HG03442 (cell line): ENCODE measurements around the gene CBFA2T2.
A peak's percentile ranks its signal among the peaks of the same experiment; 100 is the strongest.

Experiments used
- ATAC-seq: cut with Tn5 transposase; IDR thresholded peaks from one replicate; pipeline ENCODE4 v1.9.1; 2021; ENCODE audit warnings: mild to moderate bottlenecking, moderate library complexity; ENCODE audit not compliant: unreplicated experiment

Gene CBFA2T2

DNA sequence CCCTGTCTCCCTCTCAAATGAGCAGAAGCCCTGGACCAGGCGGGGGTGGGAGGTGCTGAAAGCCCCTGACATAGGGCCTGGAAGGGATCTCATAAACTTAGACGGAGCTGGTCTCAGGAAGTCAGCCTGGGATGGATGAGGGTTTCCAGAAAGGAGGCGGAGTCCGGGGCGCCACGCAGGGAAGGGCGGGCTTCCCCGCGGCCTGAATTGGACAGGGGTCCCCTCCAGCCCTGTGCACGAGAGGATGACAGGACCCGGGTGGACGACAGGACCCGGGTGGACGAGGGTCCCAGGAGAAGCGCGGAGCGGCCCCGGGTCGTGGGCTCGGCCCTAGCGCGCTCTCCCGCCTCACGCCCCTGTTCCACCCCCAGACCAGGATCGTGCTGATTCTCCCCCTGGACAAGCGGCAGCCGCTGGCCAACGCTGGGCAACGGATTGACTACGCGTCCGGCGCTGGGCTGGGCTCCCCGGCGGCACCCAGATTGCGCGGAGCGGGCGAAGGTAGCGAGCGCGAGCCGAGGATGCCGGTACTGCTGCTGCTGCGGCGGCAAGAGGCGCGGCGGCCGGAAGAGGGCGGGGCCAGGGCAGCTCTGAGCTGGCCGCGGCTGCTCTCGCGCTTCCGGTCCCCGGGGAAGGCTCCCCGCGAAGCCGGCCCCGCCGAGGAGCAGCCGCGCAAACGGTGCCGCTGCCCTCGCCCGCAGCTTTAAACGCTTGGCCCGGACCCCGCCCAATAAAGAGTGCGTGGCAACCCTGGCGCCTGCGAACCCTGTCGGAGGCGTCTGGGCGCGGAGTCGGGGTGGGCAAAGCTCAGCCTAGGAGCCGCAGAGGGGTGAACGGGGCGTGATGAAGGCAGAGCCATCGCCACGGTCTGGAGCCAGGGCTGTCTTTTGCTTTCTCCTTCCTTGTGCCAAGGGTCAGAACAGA, 173.5 kb downstream of the CBFA2T2 start:
- ATAC-seq, result peak; percentile 31

DNA sequence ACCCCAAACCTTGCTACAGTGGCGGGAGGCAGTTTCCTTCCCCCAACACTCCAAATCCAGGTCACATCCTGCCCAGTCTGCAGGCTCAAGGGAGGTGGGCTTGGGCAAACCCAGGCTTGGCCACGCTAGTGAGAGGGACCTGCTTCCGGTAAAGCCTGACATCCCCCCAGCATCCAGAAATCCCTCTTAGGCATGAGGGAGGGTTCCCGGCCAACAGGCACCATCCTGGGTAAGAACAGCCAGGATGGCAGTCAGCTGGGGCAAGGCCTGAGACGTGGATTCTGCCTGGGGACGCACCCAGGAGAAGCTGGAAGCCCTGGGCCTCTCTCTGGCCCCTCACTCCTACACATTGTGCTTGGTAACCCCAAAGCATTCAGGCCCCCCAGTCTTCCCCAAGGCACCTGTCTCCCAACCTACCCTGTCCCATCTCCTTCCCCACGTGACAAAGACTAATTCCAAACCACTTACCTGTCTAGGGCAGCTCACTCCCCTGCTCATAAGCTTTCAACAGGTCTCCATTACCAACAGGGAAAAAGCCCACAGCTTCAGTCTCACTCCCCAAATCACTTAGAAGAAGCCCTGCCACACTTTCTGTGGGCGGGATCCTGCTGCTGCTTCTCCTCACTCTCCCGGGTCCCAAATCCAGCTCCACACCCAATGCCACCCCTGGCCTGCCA, 174.3 kb downstream of the CBFA2T2 start:
- ATAC-seq, result no peak

- no peak for ATAC-seq
Measured at GRCh38 chr20:33664762-33665144, 174.9 kb downstream of the CBFA2T2 start.

DNA sequence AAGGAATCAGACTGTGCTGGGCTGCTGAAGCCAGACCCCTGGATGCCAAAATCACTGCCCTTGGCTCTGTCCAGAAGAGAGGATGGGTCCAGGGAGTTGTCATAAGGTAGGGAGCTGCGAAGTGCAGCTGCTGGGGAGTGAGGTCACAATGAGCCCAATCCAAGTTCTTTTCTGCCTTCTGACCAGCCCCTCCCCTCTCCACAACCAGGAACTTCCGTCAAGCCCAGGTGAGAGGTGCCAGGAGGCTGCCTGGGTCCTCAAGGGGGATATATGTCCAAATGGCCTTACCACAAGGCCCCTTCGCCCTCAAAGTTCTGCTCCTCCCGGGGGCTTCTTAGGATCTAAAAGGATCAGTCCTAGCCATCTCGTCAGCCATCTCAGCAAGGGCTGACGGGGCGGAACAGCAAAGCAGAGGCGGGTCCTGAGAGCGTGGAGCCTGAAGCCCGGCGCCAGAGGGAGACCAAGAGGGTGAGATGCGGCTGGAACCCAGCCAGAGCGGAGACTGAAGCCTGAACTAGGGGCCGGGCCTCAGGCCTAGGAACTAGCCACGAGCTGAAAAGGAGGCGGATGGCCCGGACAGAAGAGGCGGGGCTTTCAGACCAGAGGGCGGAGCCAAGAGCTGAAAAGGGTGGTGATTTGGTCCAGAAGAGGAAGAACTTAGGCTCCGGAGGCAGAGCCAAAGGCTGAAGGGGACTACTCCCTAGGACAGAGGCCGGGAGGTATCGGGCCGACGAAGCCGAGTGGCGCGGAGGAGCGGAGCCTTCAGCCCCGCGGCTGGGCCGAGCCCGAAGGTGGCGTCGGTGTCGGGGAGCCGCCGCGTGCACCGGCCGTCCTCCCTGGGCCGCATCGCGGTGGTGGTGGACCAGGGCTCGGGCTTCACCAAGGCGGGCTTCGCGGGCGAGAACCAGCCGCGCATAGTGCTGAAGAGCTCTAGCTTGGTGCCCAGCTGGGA, 176.7 kb downstream of the CBFA2T2 start, which contains the start of gene ACTL10:
ACTL10 (plus strand) TSS at position 651 of the 952 bp plus-strand sequence. CDS start 555 bp downstream, outside the sequence.
- peak; percentile 61 for ATAC-seq

DNA sequence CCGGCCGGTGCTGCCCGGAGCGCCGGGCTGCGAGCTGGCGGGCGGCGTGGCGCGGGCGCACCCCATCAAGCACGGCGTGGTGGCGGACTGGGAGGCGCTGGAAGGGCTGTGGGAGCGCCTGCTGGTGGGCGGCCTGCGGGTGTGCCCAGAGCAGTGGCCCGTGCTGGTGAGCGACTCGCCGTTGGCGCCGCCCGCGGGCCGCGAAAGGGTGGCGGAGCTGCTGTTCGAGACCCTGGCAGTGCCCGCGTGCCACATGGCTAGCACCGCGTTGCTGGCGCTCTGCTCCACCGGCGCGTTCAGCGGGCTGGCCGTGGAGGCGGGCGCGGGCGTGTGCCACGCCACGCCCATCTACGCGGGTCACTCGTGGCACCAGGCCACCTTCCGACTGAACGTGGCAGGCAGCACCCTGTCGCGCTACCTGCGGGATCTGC, 177.4 kb downstream of the CBFA2T2 start:
- ATAC-seq, result peak; percentile 15

- peak; percentile 32 for ATAC-seq
Measured at GRCh38 chr20:33667676-33668465, 178.0 kb downstream of the CBFA2T2 start.

DNA sequence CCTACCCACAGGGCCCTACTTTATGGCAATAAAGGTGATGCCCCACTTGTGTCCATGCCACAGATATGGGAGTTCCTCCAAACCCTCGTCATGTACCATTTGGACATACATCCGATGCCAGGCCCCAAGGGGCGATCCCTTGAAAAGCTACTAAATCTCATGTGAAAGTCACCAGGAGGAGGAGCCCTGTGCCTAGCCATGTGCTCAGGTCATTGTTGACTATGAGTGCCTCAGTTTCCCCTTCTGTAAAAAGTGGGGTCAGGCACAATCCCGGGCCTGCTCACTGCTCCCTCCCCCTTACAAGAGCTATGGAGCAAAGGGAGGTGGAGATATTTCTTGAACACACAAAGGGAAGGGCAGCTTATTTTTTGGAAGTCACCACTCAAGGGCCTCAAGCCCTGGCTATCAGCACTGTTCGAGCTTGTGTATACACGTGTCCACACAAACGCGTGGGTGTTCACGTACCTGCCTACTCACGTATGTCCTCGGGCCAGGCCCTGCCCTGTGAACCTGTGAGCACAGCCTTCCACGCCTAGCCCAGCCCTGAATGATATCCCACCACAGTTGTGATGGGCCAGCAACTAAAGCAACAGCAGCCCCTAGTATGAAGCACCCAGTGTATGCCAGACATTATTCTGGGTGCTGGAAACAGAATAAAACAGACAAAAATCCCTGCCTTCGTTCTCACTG, 178.7 kb downstream of the CBFA2T2 start:
- ATAC-seq, result no peak

GRCh38 chr20:33669224-33669623, 179.3 kb downstream of the CBFA2T2 start:
- ATAC-seq, result no peak

DNA sequence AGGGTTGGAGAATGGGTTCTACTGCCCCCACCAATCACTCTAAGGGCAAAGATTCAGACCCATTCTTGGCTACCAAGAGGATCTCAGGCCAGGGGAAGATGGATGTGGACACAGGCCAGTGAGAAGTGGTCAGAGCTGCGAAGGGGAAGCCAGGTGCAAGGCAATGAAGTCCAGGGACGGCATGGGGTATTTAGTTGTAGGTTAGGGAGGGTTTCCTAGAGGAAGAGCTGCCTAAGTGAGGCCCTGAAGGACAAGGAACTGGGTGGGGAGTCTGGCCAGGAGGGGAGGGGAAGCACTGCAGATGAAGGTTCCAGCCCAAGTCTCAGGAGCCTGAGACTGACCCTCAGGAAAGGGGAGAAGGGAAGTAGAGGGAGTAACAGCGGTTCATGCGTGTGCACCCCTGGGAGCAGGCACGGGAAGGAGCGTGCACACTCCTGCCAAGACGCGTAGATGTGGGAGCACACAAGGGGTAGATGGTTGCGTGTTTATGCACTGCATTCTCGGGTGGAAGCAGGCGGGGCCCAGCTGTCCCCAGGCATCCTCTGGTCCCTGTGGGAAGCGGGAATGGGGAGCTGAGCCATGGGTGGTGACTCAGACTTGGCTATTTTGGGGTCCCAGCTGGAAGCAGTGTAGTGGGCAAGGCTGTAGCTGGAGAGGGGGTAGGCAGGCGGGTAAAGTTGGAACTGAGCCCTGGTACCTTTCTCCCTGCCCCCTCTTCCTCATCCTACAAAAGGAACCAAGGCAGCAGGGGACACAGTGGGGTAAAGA, 180.2 kb downstream of the CBFA2T2 start:
- ATAC-seq, result no peak

GRCh38 chr20:33670715-33671499, 181.0 kb downstream of the CBFA2T2 start:
- no peak for ATAC-seq

DNA sequence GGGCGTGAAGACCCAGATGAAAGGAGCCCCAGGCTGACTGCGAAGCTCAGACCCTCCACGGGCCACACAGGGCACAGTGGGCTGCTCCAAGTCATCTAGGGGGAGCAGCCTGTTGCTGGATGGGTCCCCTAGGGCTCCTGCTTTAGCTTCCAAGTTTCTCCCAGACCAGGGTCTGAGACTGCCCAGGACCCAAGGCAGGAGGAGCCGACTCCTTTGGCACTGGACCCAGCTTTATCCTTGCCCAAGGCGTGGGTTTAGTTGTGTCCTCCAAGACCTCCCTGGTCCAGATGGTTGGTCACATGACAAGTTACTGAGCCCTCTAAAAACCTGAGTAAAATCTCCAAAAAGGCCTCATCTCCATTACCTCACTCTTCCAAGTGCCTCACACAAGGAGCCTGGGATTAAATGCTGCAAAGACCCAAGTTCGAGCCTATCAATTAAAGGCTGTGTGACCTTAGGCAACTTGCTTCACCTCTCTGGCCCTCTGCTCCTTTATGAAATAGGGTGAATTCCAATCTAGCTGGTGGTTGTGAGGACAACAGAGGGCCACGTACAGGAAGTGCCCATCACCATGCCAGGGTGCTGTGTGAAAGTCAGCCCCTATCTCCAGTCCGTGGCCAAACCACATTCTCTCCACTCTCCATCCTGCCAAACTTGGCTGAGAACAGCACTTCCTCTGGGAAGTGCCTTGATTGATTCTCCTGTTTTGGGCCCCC, 181.8 kb downstream of the CBFA2T2 start:
- ATAC-seq, result no peak

DNA sequence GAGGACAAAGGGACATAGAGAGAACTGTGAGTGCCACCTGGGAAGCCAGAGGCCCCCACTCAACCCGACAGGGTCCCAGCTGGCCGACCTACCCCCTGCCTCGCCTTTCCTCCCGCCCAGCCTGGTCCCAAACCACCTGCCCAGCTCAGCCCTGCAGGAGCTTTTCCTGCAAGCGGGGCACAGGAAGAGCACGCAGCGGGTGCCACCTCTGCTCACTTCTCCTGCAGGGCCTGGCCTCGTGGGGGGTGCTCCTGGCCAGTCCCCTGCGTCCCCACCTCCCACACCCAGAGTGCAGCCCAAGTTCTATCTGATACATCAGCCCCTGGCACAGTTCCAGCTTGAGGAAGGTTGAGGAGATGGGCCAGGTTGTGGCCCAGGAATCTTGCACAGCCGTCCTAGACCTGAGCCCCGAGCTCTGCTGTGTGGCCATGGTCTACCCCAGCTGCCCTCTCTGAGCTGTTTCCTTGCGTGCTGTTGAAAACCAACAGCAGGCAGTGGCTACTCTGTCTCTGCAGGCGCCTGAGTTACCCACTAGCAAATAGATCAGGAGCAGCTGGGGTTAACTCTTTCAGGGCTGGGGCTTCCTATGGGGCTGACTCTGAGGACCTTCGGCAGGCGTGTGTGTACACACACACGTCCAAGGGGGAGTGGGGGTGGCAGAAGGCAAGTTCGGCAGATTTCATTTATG, 182.7 kb downstream of the CBFA2T2 start:
- ATAC-seq, result no peak

- no peak for ATAC-seq
Measured at GRCh38 chr20:33673114-33673409, 183.2 kb downstream of the CBFA2T2 start.

GRCh38 chr20:33673410-33674293, 183.8 kb downstream of the CBFA2T2 start:
- no peak for ATAC-seq

DNA sequence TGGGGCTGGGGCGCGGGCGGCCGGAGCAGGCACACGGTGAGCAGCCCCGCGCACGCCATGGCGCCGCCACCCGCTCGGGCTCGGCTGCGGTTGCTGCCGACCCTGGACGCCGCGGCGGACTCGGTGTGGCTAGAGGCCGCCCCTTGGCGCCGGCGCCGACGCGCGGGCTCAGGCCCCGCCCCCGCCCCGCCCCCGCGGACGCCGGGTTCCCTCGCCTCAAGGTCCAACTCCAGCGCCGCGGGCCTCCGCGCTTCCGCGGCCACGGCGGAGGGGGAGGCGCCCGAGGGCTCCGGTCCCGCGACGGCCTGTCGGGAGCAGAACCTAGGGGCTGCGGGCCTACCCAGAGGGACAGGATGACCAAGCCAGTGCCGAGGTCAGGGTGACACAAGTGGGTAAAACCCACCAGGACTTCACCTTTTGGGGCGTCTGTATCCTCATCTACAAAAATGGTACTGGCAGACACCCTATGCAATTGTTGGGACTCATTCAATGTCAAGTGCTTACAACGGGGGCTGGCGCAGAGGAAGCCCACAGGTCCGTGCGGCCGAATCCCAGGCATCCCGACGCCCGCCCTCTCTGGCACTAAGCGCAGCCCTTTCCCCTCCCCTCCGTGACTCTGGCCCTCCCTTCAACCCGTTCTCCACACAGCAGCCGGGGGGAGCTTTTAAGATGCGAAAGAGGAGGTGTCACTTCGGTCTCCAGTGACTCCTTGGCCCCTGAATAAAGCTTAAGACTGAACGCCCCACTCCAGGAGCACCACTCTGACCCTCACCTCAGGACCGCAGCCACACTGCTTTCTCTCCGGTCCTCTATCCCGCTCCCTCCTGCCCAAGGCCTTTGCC, 184.6 kb downstream of the CBFA2T2 start, which contains the start of gene NECAB3:
NECAB3 (minus strand) TSS at position 135 of the 842 bp plus-strand sequence; CDS start at position 59, 76 bp downstream.
- ATAC-seq, result peak; percentile 57
